NAMALWA (cell line): Measurements from ENCODE around the gene PEAK3.
"Not testable (repeated sequence)": the region's sequence is repeated elsewhere in the genome, so short reads cannot be mapped to it uniquely, and the experiment has no call there.

Experiments
- DNase-seq: peaks from one replicate; pipeline ENCODE4 v3.0.0-alpha.2; 2015; ENCODE audit warnings: low spot score

PEAK3 gene

DNA sequence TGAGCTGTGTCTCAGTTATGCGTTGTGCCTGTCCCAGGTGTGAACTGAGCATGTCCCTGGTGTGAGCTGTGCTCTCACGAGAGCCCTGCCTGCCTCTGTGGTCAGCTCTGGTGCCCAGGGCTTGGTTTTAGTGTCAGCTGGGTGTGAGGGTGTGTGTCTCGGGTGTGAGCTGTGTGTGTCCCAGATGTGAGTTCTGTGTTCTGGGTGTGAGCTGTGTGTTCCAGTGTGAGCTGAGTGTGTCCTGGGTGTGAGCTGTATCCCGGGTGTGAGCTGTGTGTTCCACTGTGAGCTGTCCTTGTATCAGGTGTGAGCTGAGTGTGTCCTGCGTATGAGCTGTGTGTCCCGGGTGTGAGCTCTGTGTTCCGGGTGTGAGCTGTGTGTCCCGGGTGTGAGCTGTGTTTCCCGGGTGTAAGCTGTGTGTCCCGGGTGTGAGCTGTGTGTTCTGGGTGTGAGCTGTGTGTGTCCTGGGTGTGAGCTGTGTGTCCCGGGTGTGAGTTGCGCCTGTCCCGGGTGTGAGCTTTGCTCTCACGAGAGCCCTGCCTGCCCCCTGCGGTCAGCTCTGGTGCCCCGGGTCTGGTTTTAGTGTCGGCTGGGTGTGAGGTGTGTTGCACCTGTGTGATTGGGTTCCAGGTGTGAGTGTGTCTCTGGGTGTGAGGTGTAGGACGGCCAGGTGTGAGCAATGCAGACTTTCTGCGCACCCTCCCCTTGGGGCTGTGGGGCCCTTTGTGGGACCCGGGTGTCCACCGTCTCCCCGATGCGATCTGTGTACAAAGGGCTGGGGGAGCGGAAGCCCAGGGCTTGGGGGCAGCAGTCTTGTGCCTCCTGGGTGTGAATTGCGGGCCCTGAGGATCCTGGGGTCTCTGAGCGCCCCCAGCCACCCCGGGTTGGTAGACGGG lies 7.1 kb upstream of the PEAK3 start:
- no peak for DNase-seq

GRCh38 chr19:2288338-2288817 lies 6.4 kb upstream of the PEAK3 start:
- DNase-seq = no peak

DNA sequence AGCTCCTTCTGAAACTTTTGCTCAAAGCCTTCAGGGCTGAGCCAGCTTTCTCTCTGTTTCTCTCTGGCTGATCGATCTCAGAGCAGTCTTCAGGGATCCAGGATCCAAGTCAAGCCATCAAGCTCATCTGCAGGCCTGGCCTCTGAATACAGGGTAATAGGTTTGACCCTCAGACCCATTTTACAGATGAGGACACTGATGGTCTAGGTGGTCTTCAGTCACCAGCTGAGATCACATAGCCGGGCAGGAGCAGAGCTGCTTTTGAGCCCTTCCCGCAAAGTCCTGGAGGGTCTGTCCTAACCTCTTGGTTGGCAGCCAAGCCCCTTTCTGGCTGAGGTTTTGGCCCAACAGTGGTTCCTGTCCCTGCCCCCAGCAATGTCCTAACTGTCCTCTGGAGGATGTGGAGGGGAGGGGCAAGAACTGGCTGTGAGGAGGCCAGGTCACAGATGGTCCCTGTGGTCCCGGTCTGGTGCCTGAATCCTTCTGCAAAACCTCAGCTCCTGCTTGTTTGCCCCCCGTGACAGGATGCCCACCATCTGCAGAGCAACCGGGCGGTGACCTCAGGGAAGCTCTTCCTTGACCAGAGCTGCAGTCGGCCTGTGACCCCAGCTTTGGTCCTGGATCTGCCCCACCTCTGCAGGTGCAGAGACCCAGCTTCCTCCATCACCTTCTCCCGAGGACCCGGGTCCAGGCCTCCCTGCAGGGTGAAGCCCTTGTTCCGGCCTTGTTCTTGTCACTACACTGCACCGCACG lies 5.8 kb upstream of the PEAK3 start:
- no peak for DNase-seq

- no peak for DNase-seq
Observed at GRCh38 chr19:2286402-2287140, 4.6 kb upstream of the PEAK3 start.

DNA sequence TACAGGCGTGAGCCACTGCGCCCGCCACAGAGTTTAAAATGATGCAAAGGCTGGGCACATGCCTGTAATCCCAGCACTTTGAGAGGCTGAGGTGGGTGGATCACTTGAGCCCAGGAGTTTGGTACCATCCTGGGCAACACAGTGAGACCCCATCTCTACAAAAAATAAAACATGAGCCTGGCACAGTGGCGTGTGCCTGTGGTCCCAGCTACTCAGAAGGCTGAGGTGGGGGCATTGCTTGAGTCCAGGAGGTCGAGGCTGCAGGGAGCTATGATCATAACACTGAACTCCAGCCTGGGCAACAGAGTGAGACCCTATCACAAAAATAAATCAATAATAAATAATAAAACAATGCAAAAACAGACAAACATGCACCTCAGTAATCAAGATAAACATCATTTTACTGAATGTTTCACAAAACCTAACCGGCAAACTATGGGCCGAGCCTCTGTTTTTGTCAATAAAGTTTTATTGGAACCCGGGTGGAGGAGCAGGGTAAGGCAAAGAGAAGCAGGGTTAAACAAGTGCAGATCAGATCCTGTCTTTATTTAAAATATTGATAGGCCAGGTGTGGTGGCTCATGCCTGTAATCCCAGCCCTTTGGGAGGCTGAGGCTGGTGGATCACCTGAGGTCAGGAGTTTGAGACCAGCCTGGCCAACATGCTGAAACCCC lies 2.0 kb upstream of the PEAK3 start:
- DNase-seq = no peak

DNA sequence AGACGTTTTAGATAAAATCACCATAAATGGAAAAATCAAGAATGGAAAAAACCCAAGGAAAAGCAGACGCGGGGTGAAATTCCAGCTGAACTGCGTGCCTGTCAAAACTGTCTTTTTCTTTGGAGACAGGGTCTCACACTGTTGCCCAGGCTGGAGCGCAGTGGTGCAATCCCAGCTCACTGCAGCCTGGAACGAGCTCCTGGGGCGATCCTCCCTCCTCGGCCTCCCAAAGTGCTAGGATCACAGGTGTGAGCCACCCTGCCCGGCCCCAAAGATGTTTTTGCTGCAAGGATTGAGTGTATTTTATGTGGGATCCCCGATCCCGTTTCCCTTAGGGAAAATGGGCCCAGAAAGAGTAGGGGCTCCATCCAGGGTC lies 875 bp upstream of the PEAK3 start:
- DNase-seq = no peak

DNA sequence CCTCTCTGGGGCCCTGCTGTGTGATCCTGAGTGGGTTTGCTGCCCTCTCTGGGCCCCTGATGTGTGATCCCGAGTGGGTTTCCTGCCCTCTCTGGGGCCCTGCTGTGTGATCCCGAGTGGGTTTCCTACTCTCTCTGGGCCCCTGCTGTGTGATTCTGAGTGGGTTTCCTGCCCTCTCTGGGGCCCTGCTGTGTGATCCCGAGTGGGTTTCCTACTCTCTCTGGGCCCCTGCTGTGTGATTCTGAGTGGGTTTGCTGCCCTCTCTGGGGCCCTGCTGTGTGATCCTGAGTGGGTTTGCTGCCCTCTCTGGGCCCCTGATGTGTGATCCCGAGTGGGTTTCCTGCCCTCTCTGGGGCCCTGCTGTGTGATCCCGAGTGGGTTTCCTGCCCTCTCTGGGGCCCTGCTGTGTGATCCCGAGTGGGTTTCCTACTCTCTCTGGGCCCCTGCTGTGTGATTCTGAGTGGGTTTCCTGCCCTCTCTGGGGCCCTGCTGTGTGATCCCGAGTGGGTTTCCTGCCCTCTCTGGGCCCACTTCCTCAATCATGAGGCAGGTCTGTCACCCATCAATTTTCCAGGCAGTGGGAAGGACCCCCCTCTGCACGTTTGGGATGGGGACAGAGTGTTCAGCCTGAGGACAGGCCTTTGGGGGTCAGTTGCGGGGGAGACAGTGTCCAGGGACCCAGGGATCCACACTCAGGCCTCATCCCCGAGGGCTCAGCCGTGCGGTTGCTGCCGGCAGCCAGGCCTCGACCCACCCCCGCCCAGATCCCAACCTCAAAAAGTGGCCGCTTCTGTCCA lies 512 bp downstream of the PEAK3 start:
- not testable (repeated sequence) for DNase-seq

DNA sequence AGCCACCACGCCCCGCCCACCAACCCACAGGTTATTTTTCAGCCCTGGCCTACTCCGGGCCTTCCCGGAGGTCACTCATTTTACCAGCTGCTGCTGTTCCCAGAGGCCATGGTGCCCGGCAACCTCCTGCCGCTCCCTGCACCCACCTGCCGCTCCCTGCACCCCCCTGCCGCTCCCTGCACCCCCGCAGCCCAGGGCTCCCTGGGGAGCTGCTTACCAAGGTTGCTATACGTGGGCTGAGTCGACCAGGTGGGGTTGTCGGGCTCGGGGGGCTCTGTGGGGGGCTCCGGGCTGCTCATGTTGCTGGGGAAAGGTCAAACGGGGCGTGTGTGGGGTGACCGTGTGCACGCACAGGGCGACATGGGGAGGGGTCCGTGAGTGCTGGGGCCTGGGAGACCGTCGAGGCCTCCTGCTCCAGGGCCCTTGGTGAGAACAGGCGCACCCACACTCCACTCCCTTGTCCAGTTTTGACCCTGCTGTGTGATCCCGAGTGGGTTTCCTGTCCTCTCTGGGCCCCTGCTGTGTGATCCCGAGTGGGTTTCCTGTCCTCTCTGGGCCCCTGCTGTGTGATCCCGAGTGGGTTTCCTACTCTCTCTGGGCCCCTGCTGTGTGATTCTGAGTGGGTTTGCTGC lies 1.2 kb downstream of the PEAK3 start:
- DNase-seq = no peak

DNA sequence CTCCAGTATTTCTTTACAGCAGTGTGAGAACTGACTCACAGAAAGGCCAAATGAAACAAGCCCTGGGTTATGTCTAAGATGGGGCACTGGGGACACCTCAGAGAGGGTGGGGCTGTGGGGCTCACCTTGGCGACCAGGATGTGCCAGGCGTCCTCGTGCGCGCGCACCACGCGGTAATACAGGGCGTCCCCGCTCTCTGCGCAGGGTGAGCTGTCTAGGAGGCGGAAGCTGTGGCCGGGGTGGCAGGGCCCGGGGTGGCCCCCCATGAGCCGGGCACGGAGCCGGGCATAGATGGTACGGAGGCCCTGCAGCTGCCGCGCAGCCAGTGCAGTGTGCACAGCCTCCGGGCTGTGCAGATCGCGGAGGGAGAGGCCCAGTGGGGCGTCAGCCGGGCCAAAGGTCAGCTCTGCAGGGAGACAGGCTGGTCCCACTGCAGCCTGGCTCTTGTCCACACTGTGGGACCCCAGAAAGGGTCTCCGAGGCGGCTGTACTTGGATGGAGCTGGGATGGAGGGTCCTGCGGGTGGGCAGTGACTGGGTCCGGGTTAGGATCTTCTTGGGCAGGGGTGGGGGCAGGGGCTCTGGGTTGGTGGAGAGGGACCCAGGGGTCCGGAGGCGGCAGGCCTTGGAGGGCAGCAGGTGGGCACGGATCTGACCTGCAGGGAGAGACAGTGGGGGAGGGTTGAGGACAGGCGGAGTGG lies 3.4 kb downstream of the PEAK3 start:
- DNase-seq = no peak

- no peak for DNase-seq
Observed at GRCh38 chr19:2277138-2277537, 4.8 kb downstream of the PEAK3 start.

GRCh38 chr19:2276429-2276986 lies 5.5 kb downstream of the PEAK3 start:
- DNase-seq = no peak

- DNase-seq = no peak
Observed at GRCh38 chr19:2275588-2276428, 6.2 kb downstream of the PEAK3 start.

GRCh38 chr19:2274931-2275535 lies 6.9 kb downstream of the PEAK3 start:
- DNase-seq = peak; percentile 54

- DNase-seq = no peak
Observed at GRCh38 chr19:2274185-2274711, 7.7 kb downstream of the PEAK3 start.

DNA sequence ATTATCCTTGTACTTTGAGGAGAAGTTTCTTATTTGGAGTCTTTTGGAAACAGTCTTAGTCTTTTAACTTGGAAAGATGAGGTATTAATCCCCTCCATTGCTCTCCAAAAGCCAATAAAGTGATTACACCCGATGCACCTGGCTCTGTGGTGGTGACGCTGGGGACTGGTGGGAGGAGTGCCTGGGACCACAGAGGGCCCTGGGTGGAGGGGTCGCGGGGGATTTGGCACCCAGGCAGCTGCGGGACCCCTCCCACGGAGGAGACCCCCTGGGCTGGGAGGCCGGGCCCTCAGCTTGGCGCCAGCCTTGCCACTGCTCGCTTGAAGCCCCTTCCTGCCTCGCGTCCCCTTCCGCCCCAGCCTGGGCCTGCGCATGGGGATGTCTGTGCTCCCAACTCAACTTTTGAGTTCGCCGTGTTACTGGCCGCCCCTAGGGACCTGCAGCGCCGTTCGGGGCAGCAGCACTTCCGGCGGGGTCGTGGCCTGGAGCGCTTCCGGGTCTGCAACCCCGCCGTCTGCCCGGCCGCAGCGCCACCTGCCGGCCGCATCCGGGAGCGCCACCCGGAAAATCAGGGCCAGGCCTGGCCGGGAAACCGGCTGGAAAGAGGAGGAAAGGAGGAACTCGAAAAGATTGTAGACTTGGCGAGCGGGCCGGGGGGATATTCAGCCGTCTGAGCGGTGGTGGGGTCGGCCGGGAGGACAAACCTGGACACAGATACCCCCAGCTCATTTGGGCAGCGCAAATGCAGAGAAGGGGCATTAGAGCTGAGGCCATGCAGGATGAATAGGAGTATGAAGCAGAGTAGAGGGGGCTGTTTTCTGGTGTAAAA lies 8.4 kb downstream of the PEAK3 start:
- peak; percentile 94 for DNase-seq

- no peak for DNase-seq
Observed at GRCh38 chr19:2271234-2272103, 10.5 kb downstream of the PEAK3 start.
